GM12891 (cell line): ENCODE measurements around the gene BCL2L13.

Source experiments
- PAX5 ChIP-seq: IDR thresholded peaks from 2 replicates; pipeline ENCODE4 v1.6.1; 2011; ENCODE audit warnings: low read length, moderate library complexity, mild to moderate bottlenecking; ENCODE audit not compliant: insufficient read depth, severe bottlenecking
- POLR2A ChIP-seq: IDR thresholded peaks from 2 replicates; pipeline ENCODE4 v1.6.1; 2011; ENCODE audit warnings: low read depth, low read length, control low read depth
- POLR2AphosphoS5 ChIP-seq: IDR thresholded peaks from 2 replicates; pipeline ENCODE4 v1.6.1; 2011; ENCODE audit warnings: low read depth, low read length, control low read depth
- POU2F2 ChIP-seq: IDR thresholded peaks from 2 replicates; pipeline ENCODE4 v1.6.1; 2011; ENCODE audit warnings: low read depth, mild to moderate bottlenecking, control low read depth, low read length, moderate library complexity
- TAF1 ChIP-seq: IDR thresholded peaks from 2 replicates; pipeline ENCODE4 v1.6.1; 2011; ENCODE audit warnings: low read depth, low read length, control low read depth

DNA sequence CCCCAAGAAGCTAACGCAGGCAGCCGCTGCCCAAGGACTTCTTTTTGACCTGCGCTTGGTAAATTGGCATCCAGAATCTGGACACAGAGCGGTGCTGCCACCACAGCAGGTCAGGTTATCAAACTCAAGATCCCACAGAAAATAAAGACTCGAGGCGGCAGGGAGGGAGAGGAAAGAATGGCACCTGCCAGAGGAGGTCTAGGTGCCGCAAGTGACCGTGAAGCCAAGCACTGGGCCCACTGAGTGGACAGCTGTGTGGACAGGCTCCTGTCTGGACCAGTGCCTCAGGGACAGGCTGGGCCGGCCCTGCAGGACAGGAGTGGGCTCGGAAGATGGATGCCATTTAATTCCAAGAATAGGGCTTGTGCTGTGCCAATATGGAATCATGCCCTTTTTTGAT lies 108.4 kb downstream of the BCL2L13 start:
- TF ChIP-seq POLR2AphosphoS5 (no peak), POLR2A (no peak), POU2F2 (no peak), TAF1 (no peak), PAX5 (no peak)
